ENCODE data around the gene DERA. TPM values are rescaled to one million over a fixed set of nuclear protein-coding genes. Genes with fewer than 3 reads are reported as not detected.

Gene DERA
- total and polyA plus RNA-seq, 9 of the 15 experiments (the other 6 are each of a cell fraction or from before 2014, with no cell fraction given): 5.5 to 15.5 (median 7.8) TPM

DNA sequence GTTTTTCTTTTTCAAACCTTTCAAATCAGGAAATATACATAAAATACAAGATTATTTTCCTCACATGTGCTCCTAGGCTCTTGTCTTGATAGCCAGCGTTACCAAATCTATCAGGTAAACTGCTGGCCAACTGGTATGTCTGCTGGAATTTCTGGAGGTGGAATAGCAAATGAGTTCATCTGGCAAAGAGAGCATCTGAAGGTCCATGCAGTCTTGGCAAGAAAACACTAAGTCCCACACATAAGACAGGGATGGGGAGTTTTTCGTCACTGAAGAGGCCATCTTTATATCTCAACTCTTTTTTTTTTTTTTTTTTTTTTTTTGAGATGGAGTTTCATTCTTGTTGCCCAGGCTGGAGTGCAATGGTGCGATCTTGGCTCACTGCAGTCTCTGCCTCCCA is 60.1 kb downstream of the DERA start (continued):
- TF ChIP-seq POLR2AphosphoS2 (IDR thresholded peaks at IDR 0.05; ENCODE audit: low read length): no peak
- TF ChIP-seq CCAR2 (IDR thresholded peaks at IDR 0.05; ENCODE audit: low read depth, low read length): no peak
- TF ChIP-seq ZNF24 (IDR thresholded peaks at IDR 0.05): no peak
- TF ChIP-seq SMARCA5 (IDR thresholded peaks at IDR 0.05): no peak

DNA sequence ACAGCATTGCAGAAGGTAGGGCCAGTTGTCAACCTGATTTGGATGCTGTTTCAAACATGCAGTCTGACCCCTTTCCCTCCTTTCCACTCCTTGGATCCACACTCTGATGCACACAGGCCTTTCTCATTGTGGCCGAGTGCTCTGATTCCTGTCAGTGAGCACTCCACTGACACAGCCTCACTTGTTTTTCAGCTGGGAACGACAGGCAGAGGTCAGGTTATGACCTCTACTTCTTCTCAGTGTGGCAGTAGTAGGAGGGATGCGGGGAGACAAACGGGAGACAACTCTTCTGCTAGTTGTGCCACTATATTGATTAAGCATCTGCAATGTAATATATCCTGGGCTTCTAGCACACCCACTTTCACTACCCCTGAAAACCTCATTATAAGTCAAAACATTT is 61.8 kb downstream of the DERA start:
- no TSS peak for BruUV-seq (replicated peaks)
- in situ Hi-C loops (cut with MboI): no loop called here

More for the DNA sequence above, 61.8 kb downstream of the DERA start:
- no peak for TF ChIP-seq NFE2L1 (tag; IDR thresholded peaks at IDR 0.05; ENCODE audit: borderline replicate concordance, low read depth)
- TF ChIP-seq, protein P1, sequence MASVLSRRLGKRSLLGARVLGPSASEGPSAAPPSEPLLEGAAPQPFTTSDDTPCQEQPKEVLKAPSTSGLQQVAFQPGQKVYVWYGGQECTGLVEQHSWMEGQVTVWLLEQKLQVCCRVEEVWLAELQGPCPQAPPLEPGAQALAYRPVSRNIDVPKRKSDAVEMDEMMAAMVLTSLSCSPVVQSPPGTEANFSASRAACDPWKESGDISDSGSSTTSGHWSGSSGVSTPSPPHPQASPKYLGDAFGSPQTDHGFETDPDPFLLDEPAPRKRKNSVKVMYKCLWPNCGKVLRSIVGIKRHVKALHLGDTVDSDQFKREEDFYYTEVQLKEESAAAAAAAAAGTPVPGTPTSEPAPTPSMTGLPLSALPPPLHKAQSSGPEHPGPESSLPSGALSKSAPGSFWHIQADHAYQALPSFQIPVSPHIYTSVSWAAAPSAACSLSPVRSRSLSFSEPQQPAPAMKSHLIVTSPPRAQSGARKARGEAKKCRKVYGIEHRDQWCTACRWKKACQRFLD (CRISPR knock-in tag; IDR thresholded peaks at IDR 0.05): no peak
- no peak for TF ChIP-seq ZNF232 (CRISPR knock-in tag; IDR thresholded peaks at IDR 0.05)
- no peak for TF ChIP-seq XRCC5 (IDR thresholded peaks at IDR 0.05; ENCODE audit: low read depth, low read length)
- TF ChIP-seq ZNF507 (tag; conservative IDR thresholded peaks at IDR 0.05): no peak
- TF ChIP-seq, protein P2, sequence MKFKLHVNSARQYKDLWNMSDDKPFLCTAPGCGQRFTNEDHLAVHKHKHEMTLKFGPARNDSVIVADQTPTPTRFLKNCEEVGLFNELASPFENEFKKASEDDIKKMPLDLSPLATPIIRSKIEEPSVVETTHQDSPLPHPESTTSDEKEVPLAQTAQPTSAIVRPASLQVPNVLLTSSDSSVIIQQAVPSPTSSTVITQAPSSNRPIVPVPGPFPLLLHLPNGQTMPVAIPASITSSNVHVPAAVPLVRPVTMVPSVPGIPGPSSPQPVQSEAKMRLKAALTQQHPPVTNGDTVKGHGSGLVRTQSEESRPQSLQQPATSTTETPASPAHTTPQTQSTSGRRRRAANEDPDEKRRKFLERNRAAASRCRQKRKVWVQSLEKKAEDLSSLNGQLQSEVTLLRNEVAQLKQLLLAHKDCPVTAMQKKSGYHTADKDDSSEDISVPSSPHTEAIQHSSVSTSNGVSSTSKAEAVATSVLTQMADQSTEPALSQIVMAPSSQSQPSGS (CRISPR knock-in tag; IDR thresholded peaks at IDR 0.05): no peak
- no peak for TF ChIP-seq ZNF263 (CRISPR knock-in tag; IDR thresholded peaks at IDR 0.05; ENCODE audit: borderline replicate concordance)
- TF ChIP-seq ETV1 (tag; conservative IDR thresholded peaks at IDR 0.05; ENCODE audit: low read depth): no peak
- TF ChIP-seq, protein P3, sequence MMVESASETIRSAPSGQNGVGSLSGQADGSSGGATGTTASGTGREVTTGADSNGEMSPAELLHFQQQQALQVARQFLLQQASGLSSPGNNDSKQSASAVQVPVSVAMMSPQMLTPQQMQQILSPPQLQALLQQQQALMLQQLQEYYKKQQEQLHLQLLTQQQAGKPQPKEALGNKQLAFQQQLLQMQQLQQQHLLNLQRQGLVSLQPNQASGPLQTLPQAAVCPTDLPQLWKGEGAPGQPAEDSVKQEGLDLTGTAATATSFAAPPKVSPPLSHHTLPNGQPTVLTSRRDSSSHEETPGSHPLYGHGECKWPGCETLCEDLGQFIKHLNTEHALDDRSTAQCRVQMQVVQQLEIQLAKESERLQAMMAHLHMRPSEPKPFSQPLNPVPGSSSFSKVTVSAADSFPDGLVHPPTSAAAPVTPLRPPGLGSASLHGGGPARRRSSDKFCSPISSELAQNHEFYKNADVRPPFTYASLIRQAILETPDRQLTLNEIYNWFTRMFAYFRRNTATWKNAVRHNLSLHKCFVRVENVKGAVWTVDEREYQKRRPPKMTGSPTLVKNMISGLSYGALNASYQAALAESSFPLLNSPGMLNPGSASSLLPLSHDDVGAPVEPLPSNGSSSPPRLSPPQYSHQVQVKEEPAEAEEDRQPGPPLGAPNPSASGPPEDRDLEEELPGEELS (CRISPR knock-in tag; IDR thresholded peaks at IDR 0.05; ENCODE audit: borderline replicate concordance): no peak
- POLR2A ChIA-PET: no interaction called here
- no peak overlapping the region for H3K4me2 ChIP-seq (ENCODE audit: insufficient read depth, low read length)
- H3K27ac ChIP-seq (ENCODE audit: extremely low read depth, low read depth, low read length): no peak overlapping the region
- no peak overlapping the region for H3K9ac ChIP-seq (ENCODE audit: insufficient read depth in 1 of 2, low read depth in 2 of 2, low read length in 2 of 2)
- DNase-seq (ENCODE audit: extremely low read depth in 1 of 4, low spot score in 3 of 4): no peak
- CTCF ChIA-PET (ENCODE audit: low intra/inter-chr PET ratio): no interaction called here
- no peak overlapping the region for H3K4me3 ChIP-seq
- H3K9me1 ChIP-seq (ENCODE audit: control insufficient read depth, insufficient read depth, low read length): no peaks in the 10 kb centered on the region
- H3K4me1 ChIP-seq (replicated peaks in 1 of 2; ENCODE audit: control insufficient read depth in 2 of 2, insufficient read depth in 2 of 2, low read length in 2 of 2): no peaks in the 10 kb centered on the region
- intact Hi-C loops (cut with micrococcal nuclease): no loop called here
- H3K79me2 ChIP-seq (ENCODE audit: control insufficient read depth, insufficient read depth, low read length): no peaks in the 10 kb centered on the region
- no peaks in the 10 kb centered on the region for H4K20me1 ChIP-seq (replicated peaks; ENCODE audit: control insufficient read depth, insufficient read depth, low read length)
- no peaks in the 10 kb centered on the region for H3K9me3 ChIP-seq (replicated peaks; ENCODE audit: control insufficient read depth, insufficient read depth, low read depth, low read length)
- H3K36me3 ChIP-seq (ENCODE audit: control insufficient read depth, insufficient read depth, low read length): no peaks in the 10 kb centered on the region
- no peak overlapping the region for H2AFZ ChIP-seq (ENCODE audit: low read depth, low read length)
- no peak for FAIRE-seq
- ATAC-seq: no peak
- no peaks in the 10 kb centered on the region for H3K27me3 ChIP-seq (ENCODE audit: control insufficient read depth in 2 of 2, insufficient read depth in 2 of 2, low read length in 2 of 2)
- 12% methylated on average over 2 of the region's 4 CpGs for WGBS (ENCODE audit: insufficient coverage, low coverage, missing lambda C conversion rate)

Measured in K562 (cell line).